Measurements from ENCODE around the gene GNG14. TPM values are rescaled to one million over a fixed set of nuclear protein-coding genes. Genes with fewer than 3 reads are reported as not detected.

GNG14 gene
- total and polyA plus RNA-seq, 10 of the 15 experiments (the other 5 are each of a cell fraction or from before 2014, with no cell fraction given), result not detected

DNA sequence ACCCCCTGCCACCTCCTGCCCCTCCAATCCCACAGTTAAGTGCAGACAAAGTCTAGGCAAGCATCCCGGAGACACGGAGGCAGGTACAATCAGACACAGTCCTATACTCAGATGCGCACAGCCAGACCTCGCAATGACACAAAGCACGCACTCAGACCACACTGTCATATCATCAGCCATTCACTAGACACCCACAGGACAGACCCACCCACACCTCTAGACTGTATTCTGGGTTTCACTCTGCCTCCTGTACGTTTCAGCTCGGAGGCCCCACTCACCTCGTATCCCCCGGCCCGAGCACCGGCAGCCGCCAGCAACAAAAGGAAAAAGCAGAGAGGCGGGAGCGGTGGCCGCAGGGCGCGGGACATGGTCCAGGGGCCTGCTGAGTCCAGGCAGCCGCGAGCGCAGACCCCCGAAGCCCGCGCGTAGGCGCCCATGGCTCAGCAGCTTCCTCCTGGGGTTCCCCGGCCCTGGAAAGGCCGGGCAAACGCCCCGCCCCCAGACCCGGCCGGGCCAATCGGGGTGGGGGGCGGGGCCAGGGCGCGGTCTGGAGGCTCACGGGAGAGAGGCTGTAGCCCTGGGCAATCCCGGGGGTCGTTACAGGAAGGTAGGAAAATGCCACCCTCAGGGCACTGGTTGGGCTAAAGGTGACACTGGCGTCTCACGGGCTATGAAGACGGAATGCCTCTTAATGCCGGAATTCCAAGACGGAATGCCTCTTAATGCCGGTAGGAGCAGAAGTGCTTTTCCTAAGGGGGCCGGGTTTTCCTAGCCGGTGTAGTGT is 21.3 kb upstream of the GNG14 start, which contains the start of the genes MAN2B1 and WDR83 (continued):
- TF ChIP-seq SIX5 (IDR thresholded peaks at IDR 0.05; ENCODE audit: low read depth, low read length, severe bottlenecking), result no peak
- TF ChIP-seq, protein P1, sequence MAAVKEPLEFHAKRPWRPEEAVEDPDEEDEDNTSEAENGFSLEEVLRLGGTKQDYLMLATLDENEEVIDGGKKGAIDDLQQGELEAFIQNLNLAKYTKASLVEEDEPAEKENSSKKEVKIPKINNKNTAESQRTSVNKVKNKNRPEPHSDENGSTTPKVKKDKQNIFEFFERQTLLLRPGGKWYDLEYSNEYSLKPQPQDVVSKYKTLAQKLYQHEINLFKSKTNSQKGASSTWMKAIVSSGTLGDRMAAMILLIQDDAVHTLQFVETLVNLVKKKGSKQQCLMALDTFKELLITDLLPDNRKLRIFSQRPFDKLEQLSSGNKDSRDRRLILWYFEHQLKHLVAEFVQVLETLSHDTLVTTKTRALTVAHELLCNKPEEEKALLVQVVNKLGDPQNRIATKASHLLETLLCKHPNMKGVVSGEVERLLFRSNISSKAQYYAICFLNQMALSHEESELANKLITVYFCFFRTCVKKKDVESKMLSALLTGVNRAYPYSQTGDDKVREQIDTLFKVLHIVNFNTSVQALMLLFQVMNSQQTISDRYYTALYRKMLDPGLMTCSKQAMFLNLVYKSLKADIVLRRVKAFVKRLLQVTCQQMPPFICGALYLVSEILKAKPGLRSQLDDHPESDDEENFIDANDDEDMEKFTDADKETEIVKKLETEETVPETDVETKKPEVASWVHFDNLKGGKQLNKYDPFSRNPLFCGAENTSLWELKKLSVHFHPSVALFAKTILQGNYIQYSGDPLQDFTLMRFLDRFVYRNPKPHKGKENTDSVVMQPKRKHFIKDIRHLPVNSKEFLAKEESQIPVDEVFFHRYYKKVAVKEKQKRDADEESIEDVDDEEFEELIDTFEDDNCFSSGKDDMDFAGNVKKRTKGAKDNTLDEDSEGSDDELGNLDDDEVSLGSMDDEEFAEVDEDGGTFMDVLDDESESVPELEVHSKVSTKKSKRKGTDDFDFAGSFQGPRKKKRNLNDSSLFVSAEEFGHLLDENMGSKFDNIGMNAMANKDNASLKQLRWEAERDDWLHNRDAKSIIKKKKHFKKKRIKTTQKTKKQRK (IDR thresholded peaks at IDR 0.05; ENCODE audit: low read depth, low read length), result no peak
- no peak for TF ChIP-seq RELA (IDR thresholded peaks at IDR 0.05; ENCODE audit: borderline replicate concordance, partially characterized antibody)
- TF ChIP-seq, protein P2, sequence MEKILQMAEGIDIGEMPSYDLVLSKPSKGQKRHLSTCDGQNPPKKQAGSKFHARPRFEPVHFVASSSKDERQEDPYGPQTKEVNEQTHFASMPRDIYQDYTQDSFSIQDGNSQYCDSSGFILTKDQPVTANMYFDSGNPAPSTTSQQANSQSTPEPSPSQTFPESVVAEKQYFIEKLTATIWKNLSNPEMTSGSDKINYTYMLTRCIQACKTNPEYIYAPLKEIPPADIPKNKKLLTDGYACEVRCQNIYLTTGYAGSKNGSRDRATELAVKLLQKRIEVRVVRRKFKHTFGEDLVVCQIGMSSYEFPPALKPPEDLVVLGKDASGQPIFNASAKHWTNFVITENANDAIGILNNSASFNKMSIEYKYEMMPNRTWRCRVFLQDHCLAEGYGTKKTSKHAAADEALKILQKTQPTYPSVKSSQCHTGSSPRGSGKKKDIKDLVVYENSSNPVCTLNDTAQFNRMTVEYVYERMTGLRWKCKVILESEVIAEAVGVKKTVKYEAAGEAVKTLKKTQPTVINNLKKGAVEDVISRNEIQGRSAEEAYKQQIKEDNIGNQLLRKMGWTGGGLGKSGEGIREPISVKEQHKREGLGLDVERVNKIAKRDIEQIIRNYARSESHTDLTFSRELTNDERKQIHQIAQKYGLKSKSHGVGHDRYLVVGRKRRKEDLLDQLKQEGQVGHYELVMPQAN (conservative IDR thresholded peaks at IDR 0.05), result peak; percentile 81
- TF ChIP-seq SMC3 (IDR thresholded peaks at IDR 0.05; ENCODE audit: borderline replicate concordance, low read length), result no peak
- TF ChIP-seq ESRRA (IDR thresholded peaks at IDR 0.05; ENCODE audit: low read length), result no peak
- TF ChIP-seq SUZ12 (IDR thresholded peaks at IDR 0.05; ENCODE audit: unreplicated experiment), result no peak
- no peak for TF ChIP-seq KLF5 (IDR thresholded peaks at IDR 0.05; ENCODE audit: partially characterized antibody)
- no peak for TF ChIP-seq STAT1 (conservative IDR thresholded peaks at IDR 0.05)
- TF ChIP-seq, protein P3, sequence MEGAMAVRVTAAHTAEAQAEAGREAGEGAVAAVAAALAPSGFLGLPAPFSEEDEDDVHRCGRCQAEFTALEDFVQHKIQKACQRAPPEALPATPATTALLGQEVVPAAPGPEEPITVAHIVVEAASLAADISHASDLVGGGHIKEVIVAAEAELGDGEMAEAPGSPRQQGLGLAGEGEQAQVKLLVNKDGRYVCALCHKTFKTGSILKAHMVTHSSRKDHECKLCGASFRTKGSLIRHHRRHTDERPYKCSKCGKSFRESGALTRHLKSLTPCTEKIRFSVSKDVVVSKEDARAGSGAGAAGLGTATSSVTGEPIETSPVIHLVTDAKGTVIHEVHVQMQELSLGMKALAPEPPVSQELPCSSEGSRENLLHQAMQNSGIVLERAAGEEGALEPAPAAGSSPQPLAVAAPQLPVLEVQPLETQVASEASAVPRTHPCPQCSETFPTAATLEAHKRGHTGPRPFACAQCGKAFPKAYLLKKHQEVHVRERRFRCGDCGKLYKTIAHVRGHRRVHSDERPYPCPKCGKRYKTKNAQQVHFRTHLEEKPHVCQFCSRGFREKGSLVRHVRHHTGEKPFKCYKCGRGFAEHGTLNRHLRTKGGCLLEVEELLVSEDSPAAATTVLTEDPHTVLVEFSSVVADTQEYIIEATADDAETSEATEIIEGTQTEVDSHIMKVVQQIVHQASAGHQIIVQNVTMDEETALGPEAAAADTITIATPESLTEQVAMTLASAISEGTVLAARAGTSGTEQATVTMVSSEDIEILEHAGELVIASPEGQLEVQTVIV (IDR thresholded peaks at IDR 0.05; ENCODE audit: borderline replicate concordance, partially characterized antibody), result no peak
- TF ChIP-seq NR2C1 (IDR thresholded peaks at IDR 0.05), result no peak
- TF ChIP-seq WRNIP1 (IDR thresholded peaks at IDR 0.05; ENCODE audit: borderline replicate concordance, low read depth, low read length), result no peak
- TF ChIP-seq, protein P4, sequence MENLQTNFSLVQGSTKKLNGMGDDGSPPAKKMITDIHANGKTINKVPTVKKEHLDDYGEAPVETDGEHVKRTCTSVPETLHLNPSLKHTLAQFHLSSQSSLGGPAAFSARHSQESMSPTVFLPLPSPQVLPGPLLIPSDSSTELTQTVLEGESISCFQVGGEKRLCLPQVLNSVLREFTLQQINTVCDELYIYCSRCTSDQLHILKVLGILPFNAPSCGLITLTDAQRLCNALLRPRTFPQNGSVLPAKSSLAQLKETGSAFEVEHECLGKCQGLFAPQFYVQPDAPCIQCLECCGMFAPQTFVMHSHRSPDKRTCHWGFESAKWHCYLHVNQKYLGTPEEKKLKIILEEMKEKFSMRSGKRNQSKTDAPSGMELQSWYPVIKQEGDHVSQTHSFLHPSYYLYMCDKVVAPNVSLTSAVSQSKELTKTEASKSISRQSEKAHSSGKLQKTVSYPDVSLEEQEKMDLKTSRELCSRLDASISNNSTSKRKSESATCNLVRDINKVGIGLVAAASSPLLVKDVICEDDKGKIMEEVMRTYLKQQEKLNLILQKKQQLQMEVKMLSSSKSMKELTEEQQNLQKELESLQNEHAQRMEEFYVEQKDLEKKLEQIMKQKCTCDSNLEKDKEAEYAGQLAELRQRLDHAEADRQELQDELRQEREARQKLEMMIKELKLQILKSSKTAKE (IDR thresholded peaks at IDR 0.05; ENCODE audit: low read depth, poor library complexity, severe bottlenecking), result no peak
- no peak for TF ChIP-seq KDM1A (IDR thresholded peaks at IDR 0.05; ENCODE audit: borderline replicate concordance)
- no peak for TF ChIP-seq RCOR1 (conservative IDR thresholded peaks at IDR 0.05; ENCODE audit: low read depth, low read length)
- TF ChIP-seq CHD2 (IDR thresholded peaks at IDR 0.05; ENCODE audit: borderline replicate concordance, low read depth, low read length), result no peak
- no peak for TF ChIP-seq SPI1 (IDR thresholded peaks at IDR 0.05; ENCODE audit: borderline replicate concordance, insufficient read depth, low read depth, low read length)
- TF ChIP-seq NFXL1 (IDR thresholded peaks at IDR 0.05; ENCODE audit: borderline replicate concordance), result no peak
- TF ChIP-seq NFYA (IDR thresholded peaks at IDR 0.05; ENCODE audit: borderline replicate concordance, low read depth, low read length), result no peak
